ENCODE results near the gene ZNF853.

DNA sequence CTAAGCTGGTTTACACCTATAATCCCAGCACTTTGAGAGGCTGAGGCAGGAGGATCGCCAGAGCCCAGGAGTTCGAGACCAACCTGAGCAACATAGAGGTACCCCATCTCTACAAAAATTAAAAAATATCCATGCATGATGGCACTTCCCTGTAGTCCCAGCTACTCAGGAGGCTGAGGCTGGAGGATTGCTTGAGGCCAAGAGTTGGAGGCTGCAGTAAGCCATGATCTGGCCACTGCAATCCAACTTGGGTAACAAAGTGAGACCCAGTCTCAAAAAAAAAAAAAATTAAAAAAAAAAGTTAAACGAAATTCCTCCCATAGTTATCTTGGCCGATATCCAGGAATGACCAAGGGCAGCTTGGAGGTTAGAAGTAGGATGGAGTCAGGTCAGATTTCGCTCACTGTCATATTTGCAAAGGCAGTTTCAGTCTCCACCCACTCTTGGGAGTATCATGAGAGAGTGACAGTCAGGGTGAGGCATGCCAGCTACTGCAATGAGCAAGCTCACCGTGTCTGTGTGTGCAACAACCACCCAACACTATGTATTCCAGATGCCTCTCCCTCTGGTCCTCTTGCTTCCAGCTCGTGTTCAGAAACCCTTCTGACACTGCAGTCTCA is 44.1 kb upstream of the ZNF853 start:
- TF ChIP-seq, protein P1, sequence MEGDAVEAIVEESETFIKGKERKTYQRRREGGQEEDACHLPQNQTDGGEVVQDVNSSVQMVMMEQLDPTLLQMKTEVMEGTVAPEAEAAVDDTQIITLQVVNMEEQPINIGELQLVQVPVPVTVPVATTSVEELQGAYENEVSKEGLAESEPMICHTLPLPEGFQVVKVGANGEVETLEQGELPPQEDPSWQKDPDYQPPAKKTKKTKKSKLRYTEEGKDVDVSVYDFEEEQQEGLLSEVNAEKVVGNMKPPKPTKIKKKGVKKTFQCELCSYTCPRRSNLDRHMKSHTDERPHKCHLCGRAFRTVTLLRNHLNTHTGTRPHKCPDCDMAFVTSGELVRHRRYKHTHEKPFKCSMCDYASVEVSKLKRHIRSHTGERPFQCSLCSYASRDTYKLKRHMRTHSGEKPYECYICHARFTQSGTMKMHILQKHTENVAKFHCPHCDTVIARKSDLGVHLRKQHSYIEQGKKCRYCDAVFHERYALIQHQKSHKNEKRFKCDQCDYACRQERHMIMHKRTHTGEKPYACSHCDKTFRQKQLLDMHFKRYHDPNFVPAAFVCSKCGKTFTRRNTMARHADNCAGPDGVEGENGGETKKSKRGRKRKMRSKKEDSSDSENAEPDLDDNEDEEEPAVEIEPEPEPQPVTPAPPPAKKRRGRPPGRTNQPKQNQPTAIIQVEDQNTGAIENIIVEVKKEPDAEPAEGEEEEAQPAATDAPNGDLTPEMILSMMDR (IDR thresholded peaks at IDR 0.05; ENCODE audit: borderline replicate concordance, extremely low read depth, low read length, poor library complexity, severe bottlenecking): no peak
- no peak for TF ChIP-seq EZH2 (IDR thresholded peaks at IDR 0.05; ENCODE audit: borderline replicate concordance, low read depth, low read length, severe bottlenecking)

All from DND-41 (cell line).